BJ (cell line): ENCODE data around the gene CPNE4. TPM values are rescaled to one million over a fixed set of nuclear protein-coding genes. Genes with fewer than 3 reads are reported as not detected.

Experiments used
- CTCF ChIA-PET: fragments of 350-600 bp; formaldehyde crosslinking; extraction: SDS; loops from one replicate; lab custom pipeline; 2021; ENCODE audit warnings: antibody characterized with exemption, inconsistent platforms; lab: Yijun Ruan, JAX
- POLR2A ChIA-PET: fragments of 300-600 bp; sonication (Branson Sonifier 250); formaldehyde crosslinking; extraction: SDS; loops from one replicate; lab custom pipeline; 2021; ENCODE audit warnings: antibody characterized with exemption; lab: Charles Lee
- DNase-seq: peaks from one replicate; pipeline ENCODE4 v3.0.0-alpha.2; 2011; ENCODE audit warnings: low read depth
- H3K27me3 ChIP-seq: 2 replicates; pipeline ENCODE4 v1.6.0; 2011; ENCODE audit warnings: low read length; ENCODE audit not compliant: control insufficient read depth, insufficient read depth
- H3K36me3 ChIP-seq: 2 replicates; pipeline ENCODE4 v1.5.1; 2011; ENCODE audit warnings: low read length; ENCODE audit not compliant: control insufficient read depth, insufficient read depth
- H3K4me3 ChIP-seq: 2 replicates; pipeline ENCODE4 v1.5.1; 2011; ENCODE audit warnings: low read depth, mild to moderate bottlenecking, control low read depth, low read length
- CTCF ChIP-seq: IDR thresholded peaks from 2 replicates; pipeline ENCODE4 v1.5.1; 2011; ENCODE audit warnings: low read depth, mild to moderate bottlenecking, control low read depth, inconsistent platforms, low read length, moderate library complexity; ENCODE audit not compliant: insufficient read depth
- polyA plus RNA-seq: library from polyadenylated mRNA; depleted of rRNA; stranded (reverse); fragments of >200 nt; gene quantifications from 2 replicates; pipeline ENCODE4 v1.2.3, GENCODE V29; 2011

CPNE4 gene
- polyA plus RNA-seq, 1 experiment: not detected

- no peak overlapping the region for H3K4me3 ChIP-seq
- no peak for TF ChIP-seq CTCF
- no peak for DNase-seq
- ChIA-PET POLR2A (no interaction called here), CTCF (interaction anchor here (1.3 kb wide), 1 partner anchor 8 kb away, joined by 7 read pairs; the partner anchor contains the start of gene CPNE4)
- no peaks in the 10 kb centered on the region; the same call in 1 of the 2 replicates for H3K27me3 ChIP-seq
- H3K36me3 ChIP-seq: no peaks in the 10 kb centered on the region
Measured at GRCh38 chr3:132042681-132043080, 7.9 kb upstream of the CPNE4 start.

GRCh38 chr3:132038198-132038825 lies 3.5 kb upstream of the CPNE4 start:
- CTCF ChIA-PET: interaction anchor here (0.6 to 4.0 kb wide), 25 partner anchors 8 to 363 kb away, joined by 3 to 116 read pairs (median 4); no protein-coding TSS in a partner anchor
- POLR2A ChIA-PET: no interaction called here
- DNase-seq: no peak
- Histone ChIP-seq H3K36me3 (no peaks in the 10 kb centered on the region), H3K27me3 (peaks cover 13% of the 10 kb centered on the region), H3K4me3 (no peak overlapping the region)
- peak; percentile 70 for TF ChIP-seq CTCF

- H3K27me3 ChIP-seq: peaks cover 16% of the 10 kb centered on the region
- CTCF ChIA-PET: interaction anchor here (0.7 to 4.0 kb wide), 12 partner anchors 10 to 242 kb away, joined by 3 to 116 read pairs (median 4); no protein-coding TSS in a partner anchor
- POLR2A ChIA-PET: no interaction called here
- TF ChIP-seq CTCF: no peak
- no peaks in the 10 kb centered on the region for H3K36me3 ChIP-seq
- no peak for DNase-seq
- no peak overlapping the region for H3K4me3 ChIP-seq
Measured at GRCh38 chr3:132037581-132037980, 2.8 kb upstream of the CPNE4 start.

- no peak for DNase-seq
- ChIA-PET CTCF (interaction anchor here (1.6 to 4.0 kb wide), 5 partner anchors 133 to 242 kb away, joined by 3 to 116 read pairs (median 13); no protein-coding TSS in a partner anchor), POLR2A (no interaction called here)
- peaks cover 16% of the 10 kb centered on the region for H3K27me3 ChIP-seq
- H3K4me3 ChIP-seq: no peak overlapping the region
- no peak for TF ChIP-seq CTCF
- H3K36me3 ChIP-seq: no peaks in the 10 kb centered on the region
Measured at GRCh38 chr3:132037056-132037455, 2.2 kb upstream of the CPNE4 start.

- no peak for TF ChIP-seq CTCF
- ChIA-PET CTCF (interaction anchor here (0.6 to 1.9 kb wide), 18 partner anchors 8 to 981 kb away, joined by 3 to 24 read pairs (median 5); no protein-coding TSS in a partner anchor), POLR2A (no interaction called here)
- no peak for DNase-seq
- Histone ChIP-seq H3K27me3 (peaks cover 16% of the 10 kb centered on the region), H3K4me3 (no peak overlapping the region), H3K36me3 (no peaks in the 10 kb centered on the region)
Measured at GRCh38 chr3:132034097-132034485, 723 bp downstream of the CPNE4 start.
